Mucosa of rectum (tissue), 2 donors: ENCODE data around the gene MYLK.

Source experiments
- H3K27ac ChIP-seq, 2 donors: one replicate each; pipeline ENCODE4 v1.7.0; 2013; ENCODE audit warnings: inconsistent platforms in 2 of 2, low read depth in 2 of 2, low read length in 2 of 2
- H3K27me3 ChIP-seq, 2 donors: one replicate each; pipeline ENCODE4 v1.7.0; 2013; ENCODE audit warnings: low read length in 2 of 2; ENCODE audit not compliant: control insufficient read depth in 2 of 2, insufficient read depth in 2 of 2
- H3K36me3 ChIP-seq, 2 donors: one replicate each; pipeline ENCODE4 v1.7.0; 2013; ENCODE audit warnings: low read length in 2 of 2; ENCODE audit not compliant: control insufficient read depth in 2 of 2, insufficient read depth in 2 of 2
- H3K4me1 ChIP-seq, 2 donors: one replicate each; pipeline ENCODE4 v1.7.0; 2013; ENCODE audit warnings: low read length in 2 of 2, mild to moderate bottlenecking in 1 of 2; ENCODE audit not compliant: control insufficient read depth in 2 of 2, insufficient read depth in 2 of 2
- H3K4me3 ChIP-seq, 2 donors: one replicate each; pipeline ENCODE4 v1.7.0; 2013; ENCODE audit warnings: low read length in 2 of 2
- H3K9ac ChIP-seq, 2 donors: one replicate each; pipeline ENCODE4 v1.7.0; 2013; ENCODE audit warnings: low read length in 2 of 2, low read depth in 1 of 2, mild to moderate bottlenecking in 1 of 2
- H3K9me3 ChIP-seq, 2 donors: one replicate each; pipeline ENCODE4 v1.7.0; 2013; ENCODE audit warnings: low read length in 2 of 2; ENCODE audit not compliant: control insufficient read depth in 2 of 2
- donor health status: healthy.
- donor health status: Normal muscosa, but diverticular disease.

MYLK gene

DNA sequence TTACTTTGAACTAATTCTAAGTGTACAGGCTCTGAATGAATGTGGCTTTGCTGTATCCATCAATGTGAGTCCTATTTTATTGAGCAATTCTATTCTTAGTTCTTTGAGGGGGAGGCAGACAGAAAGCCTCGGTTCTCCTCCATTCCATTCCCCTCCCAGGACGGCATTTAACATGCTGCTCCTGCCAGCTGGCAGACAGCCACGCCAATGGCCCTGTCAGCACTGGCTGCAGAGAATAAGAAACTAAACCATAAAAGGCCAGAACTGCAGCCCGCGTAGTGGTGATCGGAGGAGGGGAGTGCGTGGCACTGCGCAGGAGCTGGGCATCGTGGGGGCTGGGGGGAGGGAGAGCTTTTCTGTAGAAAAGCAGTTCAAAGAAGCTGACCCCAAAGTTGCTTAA lies 223.2 kb downstream of the MYLK start:
- H3K9me3 ChIP-seq, result no peaks in the 10 kb centered on the region
- H3K4me3 ChIP-seq, result no peak overlapping the region
- H3K9ac ChIP-seq, result peak overlapping the region in 1 of 2 donors; percentile 10
- peaks cover 8 to 17% of the 10 kb centered on the region in 2 donors for H3K36me3 ChIP-seq
- no peaks in the 10 kb centered on the region for H3K27me3 ChIP-seq
- H3K27ac ChIP-seq, result peak overlapping the region; percentile 56 to 67
- H3K4me1 ChIP-seq, result peaks cover 40 to 43% of the 10 kb centered on the region in 2 donors

- Histone ChIP-seq H3K27ac (peak overlapping the region; percentile 42 to 56), H3K27me3 (no peaks in the 10 kb centered on the region), H3K36me3 (peaks cover 7 to 16% of the 10 kb centered on the region in 2 donors), H3K4me3 (no peak overlapping the region), H3K9me3 (no peaks in the 10 kb centered on the region), H3K4me1 (peaks cover 40 to 43% of the 10 kb centered on the region in 2 donors), H3K9ac (no peak overlapping the region)
Observed at GRCh38 chr3:123660141-123660675, 223.9 kb downstream of the MYLK start.

GRCh38 chr3:123658852-123659206 lies 225.3 kb downstream of the MYLK start:
- Histone ChIP-seq H3K4me3 (no peak overlapping the region), H3K9me3 (no peaks in the 10 kb centered on the region), H3K27ac (peak overlapping the region in 1 of 2 donors; percentile 56), H3K27me3 (no peaks in the 10 kb centered on the region), H3K9ac (no peak overlapping the region), H3K4me1 (peaks cover 42 to 43% of the 10 kb centered on the region in 2 donors), H3K36me3 (peaks cover 7 to 12% of the 10 kb centered on the region in 2 donors)

- peak overlapping the region; percentile 56 to 73 for H3K27ac ChIP-seq
Observed at GRCh38 chr3:123658118-123658851, 225.8 kb downstream of the MYLK start.

DNA sequence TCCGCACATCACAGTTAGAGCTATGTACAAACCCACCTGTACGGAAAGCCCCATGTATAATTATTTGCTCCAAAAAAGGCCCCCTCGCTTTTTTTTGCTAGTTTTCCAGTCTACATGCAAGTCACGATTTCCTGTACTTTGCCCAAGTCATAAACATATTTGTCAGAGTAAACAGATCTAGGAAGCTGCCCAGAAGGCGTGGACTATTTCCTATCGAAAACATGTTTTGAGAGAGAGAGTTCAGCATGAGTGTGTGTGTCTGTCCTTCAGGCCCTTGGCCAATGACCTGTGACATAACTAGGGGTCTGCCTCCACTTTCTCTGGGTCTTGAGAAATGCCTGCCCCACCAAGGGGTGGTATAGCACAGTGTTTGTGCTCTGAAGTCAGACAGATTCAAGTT lies 226.6 kb downstream of the MYLK start:
- H3K27me3 ChIP-seq, result no peaks in the 10 kb centered on the region
- H3K4me3 ChIP-seq, result peak overlapping the region in 1 of 2 donors; percentile 34
- peaks cover 7 to 11% of the 10 kb centered on the region in 2 donors for H3K36me3 ChIP-seq
- peak overlapping the region in 1 of 2 donors; percentile 30 for H3K9ac ChIP-seq
- peak overlapping the region; percentile 56 to 73 for H3K27ac ChIP-seq
- no peaks in the 10 kb centered on the region for H3K9me3 ChIP-seq
- H3K4me1 ChIP-seq, result peaks cover 54% of the 10 kb centered on the region in 2 donors

More at GRCh38 chr3:123658118-123658851, 225.8 kb downstream of the MYLK start:
- H3K36me3 ChIP-seq, result peaks cover 7 to 11% of the 10 kb centered on the region in 2 donors
- H3K27me3 ChIP-seq, result no peaks in the 10 kb centered on the region
- no peaks in the 10 kb centered on the region for H3K9me3 ChIP-seq
- no peak overlapping the region for H3K9ac ChIP-seq
- peaks cover 47% of the 10 kb centered on the region in 2 donors for H3K4me1 ChIP-seq
- peak overlapping the region in 1 of 2 donors; percentile 34 for H3K4me3 ChIP-seq

DNA sequence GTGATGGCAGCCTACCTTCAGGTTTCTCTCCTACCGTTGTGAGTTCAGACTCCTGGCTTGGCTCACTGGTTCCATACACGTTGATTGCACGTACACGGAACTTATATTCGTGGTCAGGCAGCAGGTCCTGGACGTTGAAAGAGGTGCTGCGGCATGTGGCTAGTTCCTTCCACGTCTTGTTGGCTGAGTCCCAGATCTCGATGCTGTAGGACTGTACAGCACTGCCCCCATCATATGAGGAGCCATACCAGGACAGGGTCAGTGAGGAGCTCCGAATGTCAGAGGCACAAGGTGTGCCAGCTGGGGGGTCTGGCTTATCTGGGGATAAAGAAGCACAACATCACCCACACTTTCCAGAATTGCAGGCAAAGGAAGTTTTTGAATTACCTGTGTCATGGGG lies 227.0 kb downstream of the MYLK start:
- Histone ChIP-seq H3K4me1 (peaks cover 56% of the 10 kb centered on the region in 2 donors), H3K9me3 (no peaks in the 10 kb centered on the region), H3K27me3 (no peaks in the 10 kb centered on the region), H3K9ac (peak overlapping the region in 1 of 2 donors; percentile 30), H3K36me3 (peaks cover 7 to 11% of the 10 kb centered on the region in 2 donors), H3K4me3 (no peak overlapping the region), H3K27ac (peak overlapping the region; percentile 56 to 73)

DNA sequence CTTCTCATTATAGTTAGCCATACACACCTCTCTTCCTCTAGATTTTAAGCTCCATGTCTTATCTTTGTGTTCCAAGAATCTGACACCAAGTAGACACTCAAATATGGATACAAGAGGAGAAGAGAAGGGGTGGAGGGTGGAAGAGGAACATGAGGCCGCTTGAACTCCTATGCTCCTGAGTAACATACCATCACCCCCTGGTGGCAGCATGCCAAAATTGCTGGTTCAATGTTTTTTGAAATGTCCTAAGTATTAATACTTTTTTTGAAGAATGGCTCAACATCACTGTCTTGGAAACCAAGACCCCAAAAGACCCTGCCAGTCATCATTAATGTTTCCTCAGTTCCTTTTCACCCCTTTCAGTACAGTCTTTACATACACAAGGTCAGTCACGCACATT lies 227.4 kb downstream of the MYLK start:
- Histone ChIP-seq H3K36me3 (peaks cover 7 to 11% of the 10 kb centered on the region in 2 donors), H3K9ac (no peak overlapping the region), H3K4me3 (no peak overlapping the region), H3K4me1 (peaks cover 52 to 53% of the 10 kb centered on the region in 2 donors), H3K9me3 (no peaks in the 10 kb centered on the region), H3K27me3 (no peaks in the 10 kb centered on the region), H3K27ac (peak overlapping the region; percentile 56 to 73)

GRCh38 chr3:123656274-123656673 lies 227.9 kb downstream of the MYLK start:
- Histone ChIP-seq H3K4me3 (no peak overlapping the region), H3K27me3 (no peaks in the 10 kb centered on the region), H3K9me3 (no peaks in the 10 kb centered on the region), H3K36me3 (peaks cover 7 to 16% of the 10 kb centered on the region in 2 donors), H3K4me1 (peaks cover 48 to 49% of the 10 kb centered on the region in 2 donors), H3K27ac (no peak overlapping the region), H3K9ac (no peak overlapping the region)

DNA sequence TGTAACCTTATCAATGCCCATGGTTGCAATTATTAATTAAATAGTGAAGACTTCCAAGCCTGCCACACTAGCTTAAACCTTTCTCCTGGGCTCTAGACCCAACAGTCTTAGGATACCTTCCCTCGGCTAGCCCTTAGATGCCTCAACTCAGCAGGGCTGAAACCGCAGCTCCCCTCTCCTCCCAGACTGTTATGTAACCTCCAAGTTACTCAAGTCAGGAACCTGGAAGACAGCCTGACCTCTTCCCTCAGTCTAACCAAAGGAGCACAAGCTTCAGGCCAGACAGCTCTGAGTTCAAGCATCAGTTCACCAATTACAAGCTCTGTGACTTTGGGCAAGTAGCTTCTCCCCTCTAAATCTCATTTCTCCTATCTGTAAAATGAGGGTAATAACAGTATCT lies 228.7 kb downstream of the MYLK start:
- Histone ChIP-seq H3K9me3 (no peaks in the 10 kb centered on the region), H3K4me1 (peaks cover 41 to 42% of the 10 kb centered on the region in 2 donors), H3K4me3 (no peak overlapping the region), H3K9ac (no peak overlapping the region), H3K27me3 (no peaks in the 10 kb centered on the region), H3K27ac (no peak overlapping the region), H3K36me3 (peaks cover 7 to 18% of the 10 kb centered on the region in 2 donors)

GRCh38 chr3:123653221-123653682 lies 230.9 kb downstream of the MYLK start:
- Histone ChIP-seq H3K4me1 (peaks cover 25 to 30% of the 10 kb centered on the region in 2 donors), H3K27me3 (no peaks in the 10 kb centered on the region), H3K4me3 (no peak overlapping the region), H3K36me3 (peaks cover 7 to 23% of the 10 kb centered on the region in 2 donors), H3K9me3 (no peaks in the 10 kb centered on the region), H3K9ac (peak overlapping the region; percentile 8 to 13), H3K27ac (peak overlapping the region; percentile 63 to 70)
